ENCODE results near the gene C11orf68.

DNA sequence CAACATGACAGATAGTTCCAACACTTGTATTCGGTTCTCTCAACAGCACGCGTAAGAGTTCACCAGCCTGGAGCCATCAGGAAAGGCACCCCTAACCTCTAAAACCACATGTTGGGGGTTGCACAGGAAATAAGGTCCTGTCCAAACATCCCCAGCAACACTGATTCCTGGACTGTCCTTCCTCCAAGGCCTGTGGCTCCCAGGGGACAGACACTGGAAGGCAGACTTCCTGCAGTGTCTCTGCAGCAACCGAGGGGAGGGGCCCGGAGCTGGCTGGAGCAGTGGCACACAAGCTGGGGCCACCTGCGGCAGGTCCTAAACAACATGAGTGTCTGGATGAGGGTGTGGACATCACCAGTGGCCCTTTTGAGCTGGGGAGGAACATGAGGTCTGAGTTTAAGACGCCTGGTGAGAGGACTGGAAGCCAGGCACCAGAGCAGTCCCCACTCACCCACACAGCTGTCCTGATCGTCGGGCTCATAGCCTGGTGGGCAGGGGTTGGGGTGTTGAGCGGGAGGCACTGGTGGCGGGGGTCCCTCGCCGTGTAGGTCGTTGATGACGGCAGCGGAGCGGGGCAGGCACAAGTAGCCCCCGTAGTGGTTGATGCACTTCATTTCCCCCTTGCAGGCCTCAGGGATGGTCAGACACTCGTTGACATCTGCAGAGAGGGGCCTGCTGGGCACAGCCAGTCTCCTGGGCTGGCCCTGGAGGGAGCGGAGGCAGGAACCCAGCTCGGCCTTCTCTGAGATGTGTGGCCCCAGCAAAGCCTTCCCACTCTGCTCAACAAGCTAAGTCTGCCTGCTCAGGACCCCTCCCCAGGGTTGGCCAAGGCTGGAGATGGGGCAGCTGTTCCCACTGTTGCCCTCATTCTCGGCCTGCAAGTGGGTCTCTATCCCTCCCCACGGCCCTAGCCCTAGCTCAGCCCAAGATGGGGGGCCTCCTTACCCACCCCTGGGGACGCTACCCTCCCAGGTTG, 47.9 kb downstream of the C11orf68 start:
- TF ChIP-seq CTCF (conservative IDR thresholded peaks at IDR 0.05) (no peak), EZH2 (IDR thresholded peaks at IDR 0.05; ENCODE audit: low read depth) (no peak)
